ENCODE data around the gene NR2F6. TPM values are rescaled to one million over a fixed set of nuclear protein-coding genes. Genes with fewer than 3 reads are reported as not detected.
"Not testable (repeated sequence)": the region's sequence is repeated elsewhere in the genome, so short reads cannot be mapped to it uniquely, and the experiment has no call there.

NR2F6 gene
- 30.3 and 35.2 TPM in 2 replicates for total RNA-seq (2014; rRNA removed; shearing (Covaris generic))
- polyA plus RNA-seq (2015; cell fraction: cytosol; rRNA removed), result 53.5 and 58.7 TPM in 2 replicates
- polyA plus RNA-seq (2015; cell fraction: nucleus; rRNA removed), result 17.1 and 41.2 TPM in 2 replicates

GRCh38 chr19:17245535-17245984 is at the start of gene NR2F6:
Gene NR2F6, minus strand, starts transcription at chr19:17245919. Its CDS starts 699 bp downstream, at chr19:17245220.
- no peak for DNase-seq (ENCODE audit: low read depth, low spot score)
- in situ Hi-C loops (cut with HindIII; ENCODE audit: low pct_unique_long_range_greater_than_20kb, low sequenced_read_pairs), result no loop called here

GRCh38 chr19:17294051-17294891 is 48.6 kb upstream of the NR2F6 start:
- peak; percentile 44 for DNase-seq (ENCODE audit: low read depth, low spot score)
- in situ Hi-C loops (cut with HindIII; ENCODE audit: low pct_unique_long_range_greater_than_20kb, low sequenced_read_pairs), result no loop called here

- in situ Hi-C loops (cut with HindIII; ENCODE audit: low pct_unique_long_range_greater_than_20kb, low sequenced_read_pairs), result no loop called here
- no peak for DNase-seq (ENCODE audit: low read depth, low spot score)
Observed at GRCh38 chr19:17293605-17294004, 47.9 kb upstream of the NR2F6 start.

GRCh38 chr19:17292301-17293074 is 46.8 kb upstream of the NR2F6 start:
- peak; percentile 90 for DNase-seq (ENCODE audit: low read depth, low spot score)
- in situ Hi-C loops (cut with HindIII; ENCODE audit: low pct_unique_long_range_greater_than_20kb, low sequenced_read_pairs), result no loop called here

GRCh38 chr19:17289489-17289888 is 43.8 kb upstream of the NR2F6 start:
- in situ Hi-C loops (cut with HindIII; ENCODE audit: low pct_unique_long_range_greater_than_20kb, low sequenced_read_pairs), result no loop called here
- DNase-seq (ENCODE audit: low read depth, low spot score), result peak; percentile 45

GRCh38 chr19:17286752-17287151 is 41.0 kb upstream of the NR2F6 start:
- in situ Hi-C loops (cut with HindIII; ENCODE audit: low pct_unique_long_range_greater_than_20kb, low sequenced_read_pairs), result no loop called here
- no peak for DNase-seq (ENCODE audit: low read depth, low spot score)

GRCh38 chr19:17286263-17286662 is 40.5 kb upstream of the NR2F6 start:
- in situ Hi-C loops (cut with HindIII; ENCODE audit: low pct_unique_long_range_greater_than_20kb, low sequenced_read_pairs), result no loop called here

GRCh38 chr19:17285415-17286135 is 39.9 kb upstream of the NR2F6 start:
- in situ Hi-C loops (cut with HindIII; ENCODE audit: low pct_unique_long_range_greater_than_20kb, low sequenced_read_pairs), result no loop called here
- DNase-seq (ENCODE audit: low read depth, low spot score), result no peak

More at GRCh38 chr19:17286263-17286662, 40.5 kb upstream of the NR2F6 start:
- DNase-seq (ENCODE audit: low read depth, low spot score), result no peak

GRCh38 chr19:17283504-17283996 is 37.8 kb upstream of the NR2F6 start:
- no peak for DNase-seq (ENCODE audit: low read depth, low spot score)
- in situ Hi-C loops (cut with HindIII; ENCODE audit: low pct_unique_long_range_greater_than_20kb, low sequenced_read_pairs), result no loop called here

- in situ Hi-C loops (cut with HindIII; ENCODE audit: low pct_unique_long_range_greater_than_20kb, low sequenced_read_pairs), result no loop called here
- DNase-seq (ENCODE audit: low read depth, low spot score), result peak; percentile 73
Observed at GRCh38 chr19:17282488-17283125, 36.9 kb upstream of the NR2F6 start.

GRCh38 chr19:17281391-17282304 is 35.9 kb upstream of the NR2F6 start, which contains the start of gene ANKLE1:
Gene ANKLE1, plus strand, starts transcription at chr19:17281901. Its CDS starts 20 bp downstream, at chr19:17281921.
- in situ Hi-C loops (cut with HindIII; ENCODE audit: low pct_unique_long_range_greater_than_20kb, low sequenced_read_pairs), result no loop called here
- peak; percentile 51 for DNase-seq (ENCODE audit: low read depth, low spot score)

- in situ Hi-C loops (cut with HindIII; ENCODE audit: low pct_unique_long_range_greater_than_20kb, low sequenced_read_pairs), result no loop called here
- DNase-seq (ENCODE audit: low read depth, low spot score), result no peak
Observed at GRCh38 chr19:17279436-17279835, 33.7 kb upstream of the NR2F6 start.

- in situ Hi-C loops (cut with HindIII; ENCODE audit: low pct_unique_long_range_greater_than_20kb, low sequenced_read_pairs), result no loop called here
- DNase-seq (ENCODE audit: low read depth, low spot score), result no peak
Observed at GRCh38 chr19:17275441-17276175, 29.9 kb upstream of the NR2F6 start.

- in situ Hi-C loops (cut with HindIII; ENCODE audit: low pct_unique_long_range_greater_than_20kb, low sequenced_read_pairs); DNase-seq (ENCODE audit: low read depth, low spot score): not testable (repeated sequence)
Observed at GRCh38 chr19:17274892-17275291, 29.2 kb upstream of the NR2F6 start.

GRCh38 chr19:17268754-17269153 is 23.0 kb upstream of the NR2F6 start:
- no peak for DNase-seq (ENCODE audit: low read depth, low spot score)
- in situ Hi-C loops (cut with HindIII; ENCODE audit: low pct_unique_long_range_greater_than_20kb, low sequenced_read_pairs), result no loop called here

Data from SK-MEL-5 (cell line).